Measurements from ENCODE around the gene ACOXL.

The ACOXL gene

DNA sequence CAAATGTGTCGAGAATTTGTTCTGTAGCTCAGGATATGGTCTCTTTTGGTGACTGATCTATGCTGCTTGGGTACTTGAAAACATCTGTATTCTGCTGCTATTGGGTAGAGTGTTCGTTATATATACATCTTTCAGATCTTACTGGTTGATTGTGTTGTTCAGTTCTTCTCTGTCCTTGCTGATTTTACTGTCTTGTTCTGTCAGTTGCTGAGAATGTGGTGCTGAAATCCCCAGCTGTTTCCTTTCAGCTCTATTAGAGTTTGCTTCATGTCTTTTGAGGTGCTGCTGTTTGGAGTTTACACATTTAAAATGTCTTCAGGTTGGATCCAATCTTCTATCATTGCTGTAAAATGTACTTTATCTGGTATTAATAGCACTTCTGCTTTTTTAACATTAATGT is 401.2 kb downstream of the ACOXL start:
- Histone ChIP-seq H3K9me3 (ENCODE audit: control insufficient read depth in 1 of 2, low read length in 2 of 2) (no peaks in the 10 kb centered on the region), H3K4me3 (ENCODE audit: low read depth in 1 of 2, low read length in 2 of 2) (no peak overlapping the region), H3K27ac (ENCODE audit: low read depth, low read length) (no peak overlapping the region), H3K4me1 (ENCODE audit: control insufficient read depth in 1 of 2, insufficient read depth in 2 of 2, low read length in 2 of 2) (no peaks in the 10 kb centered on the region), H3K36me3 (ENCODE audit: control insufficient read depth in 1 of 2, insufficient read depth in 2 of 2, low read length in 2 of 2) (peaks cover 0 to 14% of the 10 kb centered on the region in 2 donors), H3K9ac (ENCODE audit: low read depth in 1 of 2, low read length in 2 of 2) (no peak overlapping the region), H3K27me3 (ENCODE audit: control insufficient read depth in 1 of 2, insufficient read depth in 2 of 2, low read length in 2 of 2) (no peaks in the 10 kb centered on the region)

DNA sequence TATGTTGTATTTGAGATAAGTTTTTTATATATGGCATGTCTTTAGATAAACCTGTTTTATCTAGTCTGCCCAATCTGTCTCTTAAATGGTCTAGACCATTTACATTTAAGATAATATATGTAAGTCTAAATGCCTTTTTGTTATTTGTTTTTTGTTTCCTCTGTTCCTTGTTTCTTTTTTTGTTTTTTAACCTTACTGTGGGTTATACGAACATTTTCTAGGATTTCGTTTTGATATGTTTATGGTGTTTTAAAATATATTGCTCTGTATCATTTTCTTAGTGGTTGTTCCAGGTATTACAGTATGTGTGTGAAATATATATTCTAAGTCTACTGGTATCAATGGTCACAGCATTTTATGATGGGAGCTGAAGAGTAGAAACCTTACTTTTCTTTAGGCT is 401.7 kb downstream of the ACOXL start:
- Histone ChIP-seq H3K4me1 (ENCODE audit: control insufficient read depth in 1 of 2, insufficient read depth in 2 of 2, low read length in 2 of 2) (no peaks in the 10 kb centered on the region), H3K9ac (ENCODE audit: low read depth in 1 of 2, low read length in 2 of 2) (no peak overlapping the region), H3K27ac (ENCODE audit: low read depth, low read length) (no peak overlapping the region), H3K36me3 (ENCODE audit: control insufficient read depth in 1 of 2, insufficient read depth in 2 of 2, low read length in 2 of 2) (peaks cover 0 to 14% of the 10 kb centered on the region in 2 donors), H3K4me3 (ENCODE audit: low read depth in 1 of 2, low read length in 2 of 2) (no peak overlapping the region), H3K9me3 (ENCODE audit: control insufficient read depth in 1 of 2, low read length in 2 of 2) (no peaks in the 10 kb centered on the region), H3K27me3 (ENCODE audit: control insufficient read depth in 1 of 2, insufficient read depth in 2 of 2, low read length in 2 of 2) (no peaks in the 10 kb centered on the region)

DNA sequence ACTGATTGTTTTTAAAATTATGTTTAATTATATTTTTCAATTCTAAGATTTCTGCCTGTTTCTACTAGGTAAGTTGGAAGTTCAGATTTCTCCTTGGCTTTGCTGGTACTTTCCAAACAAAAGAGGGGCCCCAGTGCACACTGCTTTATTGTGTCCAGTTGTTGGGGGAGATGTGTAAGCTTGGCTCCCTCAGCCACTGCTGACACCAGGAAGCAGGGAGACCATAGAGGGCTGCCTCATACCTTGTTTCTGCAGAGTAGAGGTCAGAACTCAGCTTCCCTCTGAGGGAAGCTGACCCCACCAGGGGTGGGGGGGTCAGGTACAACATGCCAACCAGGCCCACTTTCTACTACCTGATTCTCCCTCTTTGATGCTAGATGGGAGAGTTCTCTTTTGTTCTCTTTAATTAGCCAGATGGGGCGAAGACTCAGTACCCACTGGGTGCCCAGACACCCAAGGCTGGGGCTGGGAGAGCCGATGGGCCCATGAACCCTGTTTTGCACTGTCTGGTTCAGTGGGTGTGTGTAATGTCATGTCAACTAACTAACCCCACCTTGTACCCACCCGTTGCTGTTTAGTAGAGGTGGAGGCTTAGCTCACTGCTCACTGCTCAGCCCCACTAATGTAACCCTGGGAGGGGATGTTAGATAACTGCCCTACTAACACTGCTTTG is 403.0 kb downstream of the ACOXL start:
- peaks cover 3 to 11% of the 10 kb centered on the region in 2 donors for H3K36me3 ChIP-seq (ENCODE audit: control insufficient read depth in 1 of 2, insufficient read depth in 2 of 2, low read length in 2 of 2)
- no peak overlapping the region for H3K27ac ChIP-seq (ENCODE audit: low read depth, low read length)
- H3K9ac ChIP-seq (ENCODE audit: low read depth in 1 of 2, low read length in 2 of 2) = no peak overlapping the region
- peaks cover 0 to 4% of the 10 kb centered on the region in 2 donors for H3K4me1 ChIP-seq (ENCODE audit: control insufficient read depth in 1 of 2, insufficient read depth in 2 of 2, low read length in 2 of 2)
- H3K4me3 ChIP-seq (ENCODE audit: low read depth in 1 of 2, low read length in 2 of 2) = no peak overlapping the region
- H3K9me3 ChIP-seq (ENCODE audit: control insufficient read depth in 1 of 2, low read length in 2 of 2) = no peaks in the 10 kb centered on the region
- no peaks in the 10 kb centered on the region for H3K27me3 ChIP-seq (ENCODE audit: control insufficient read depth in 1 of 2, insufficient read depth in 2 of 2, low read length in 2 of 2)

DNA sequence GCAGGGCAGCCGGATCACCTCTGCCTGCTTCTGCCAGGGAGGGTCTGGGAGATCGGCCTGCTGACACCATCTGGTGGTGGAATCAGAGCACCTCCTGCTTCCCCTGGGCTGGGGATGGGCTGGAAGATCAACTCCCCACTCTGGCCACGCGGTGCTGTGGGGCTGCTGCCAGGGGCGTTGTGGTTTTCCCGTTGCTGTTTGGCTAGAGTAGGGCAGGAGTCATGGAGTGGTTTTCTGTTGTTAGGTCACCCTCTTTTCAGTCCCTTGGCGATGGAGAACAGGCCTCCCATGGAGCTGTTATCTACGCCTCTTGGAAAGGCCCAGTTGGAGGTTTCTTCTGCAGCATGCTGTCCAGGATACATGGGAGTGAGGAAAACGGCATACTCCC is 403.5 kb downstream of the ACOXL start:
- no peak overlapping the region for H3K27ac ChIP-seq (ENCODE audit: low read depth, low read length)
- H3K27me3 ChIP-seq (ENCODE audit: control insufficient read depth in 1 of 2, insufficient read depth in 2 of 2, low read length in 2 of 2) = no peaks in the 10 kb centered on the region
- no peak overlapping the region for H3K9ac ChIP-seq (ENCODE audit: low read depth in 1 of 2, low read length in 2 of 2)
- peaks cover 3 to 11% of the 10 kb centered on the region in 2 donors for H3K36me3 ChIP-seq (ENCODE audit: control insufficient read depth in 1 of 2, insufficient read depth in 2 of 2, low read length in 2 of 2)
- peaks cover 0 to 4% of the 10 kb centered on the region in 2 donors for H3K4me1 ChIP-seq (ENCODE audit: control insufficient read depth in 1 of 2, insufficient read depth in 2 of 2, low read length in 2 of 2)
- no peak overlapping the region for H3K4me3 ChIP-seq (ENCODE audit: low read depth in 1 of 2, low read length in 2 of 2)
- H3K9me3 ChIP-seq (ENCODE audit: control insufficient read depth in 1 of 2, low read length in 2 of 2) = no peaks in the 10 kb centered on the region

DNA sequence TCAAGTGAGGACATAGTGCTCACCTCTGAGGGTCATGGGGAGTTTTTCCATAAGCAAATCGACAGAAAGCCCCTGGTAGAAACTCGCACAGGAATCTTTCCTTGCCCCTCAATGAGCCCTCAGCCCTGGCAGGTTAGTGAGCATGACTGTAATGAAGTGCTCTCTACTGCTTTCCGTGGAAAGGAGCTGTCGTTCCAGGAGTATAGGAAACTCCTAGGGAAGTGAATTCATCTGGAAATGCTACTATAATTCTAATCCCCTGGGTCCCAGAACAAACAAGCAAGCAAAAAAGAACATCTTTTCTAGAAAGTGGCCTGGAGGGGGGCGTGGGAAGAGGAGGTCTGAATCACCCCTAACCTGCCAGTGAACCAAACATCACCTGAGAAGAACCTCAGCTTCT is 406.5 kb downstream of the ACOXL start:
- Histone ChIP-seq H3K27me3 (ENCODE audit: control insufficient read depth in 1 of 2, insufficient read depth in 2 of 2, low read length in 2 of 2) (no peaks in the 10 kb centered on the region), H3K36me3 (ENCODE audit: control insufficient read depth in 1 of 2, insufficient read depth in 2 of 2, low read length in 2 of 2) (peaks cover 3 to 15% of the 10 kb centered on the region in 2 donors), H3K9ac (ENCODE audit: low read depth in 1 of 2, low read length in 2 of 2) (no peak overlapping the region), H3K4me1 (ENCODE audit: control insufficient read depth in 1 of 2, insufficient read depth in 2 of 2, low read length in 2 of 2) (peaks cover 0 to 4% of the 10 kb centered on the region in 2 donors), H3K27ac (ENCODE audit: low read depth, low read length) (no peak overlapping the region), H3K4me3 (ENCODE audit: low read depth in 1 of 2, low read length in 2 of 2) (no peak overlapping the region), H3K9me3 (ENCODE audit: control insufficient read depth in 1 of 2, low read length in 2 of 2) (no peaks in the 10 kb centered on the region)

DNA sequence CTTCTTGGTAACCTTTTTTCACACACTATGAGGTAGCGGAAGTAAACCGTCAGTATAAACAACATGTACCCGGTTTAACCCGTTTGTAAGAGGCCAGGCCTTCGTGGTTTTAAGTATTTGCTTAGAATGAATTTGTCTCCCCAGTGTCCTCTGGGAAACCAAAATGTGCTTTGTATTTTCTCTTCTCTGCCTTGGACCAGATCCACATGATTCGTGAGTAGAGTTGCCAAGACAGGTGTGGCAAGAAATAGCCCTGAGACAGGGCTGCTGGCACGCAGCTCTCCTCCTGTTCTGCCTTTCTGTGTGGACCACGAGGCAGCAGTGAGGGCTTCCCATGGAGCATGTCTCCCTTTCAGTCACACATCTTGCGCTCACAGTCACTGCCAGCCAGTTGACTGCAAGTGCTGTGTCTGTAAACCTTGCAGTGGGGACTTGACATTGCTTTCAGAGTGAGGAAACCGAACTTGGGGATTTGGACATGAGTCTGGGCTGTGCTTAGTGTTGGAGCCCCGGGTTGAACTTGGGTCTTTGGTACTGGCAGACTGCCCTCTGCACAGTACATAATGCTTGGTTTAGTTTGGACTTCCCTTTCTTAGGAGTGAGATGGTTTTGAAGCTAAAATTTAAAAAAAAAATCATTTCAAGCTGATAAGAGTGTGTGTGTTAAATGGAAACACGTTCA is 407.4 kb downstream of the ACOXL start:
- H3K27me3 ChIP-seq (ENCODE audit: control insufficient read depth in 1 of 2, insufficient read depth in 2 of 2, low read length in 2 of 2) = no peaks in the 10 kb centered on the region
- no peak overlapping the region for H3K27ac ChIP-seq (ENCODE audit: low read depth, low read length)
- peaks cover 3 to 15% of the 10 kb centered on the region in 2 donors for H3K36me3 ChIP-seq (ENCODE audit: control insufficient read depth in 1 of 2, insufficient read depth in 2 of 2, low read length in 2 of 2)
- peaks cover 0 to 4% of the 10 kb centered on the region in 2 donors for H3K4me1 ChIP-seq (ENCODE audit: control insufficient read depth in 1 of 2, insufficient read depth in 2 of 2, low read length in 2 of 2)
- H3K9ac ChIP-seq (ENCODE audit: low read depth in 1 of 2, low read length in 2 of 2) = no peak overlapping the region
- H3K9me3 ChIP-seq (ENCODE audit: control insufficient read depth in 1 of 2, low read length in 2 of 2) = no peaks in the 10 kb centered on the region
- H3K4me3 ChIP-seq (ENCODE audit: low read depth in 1 of 2, low read length in 2 of 2) = no peak overlapping the region

DNA sequence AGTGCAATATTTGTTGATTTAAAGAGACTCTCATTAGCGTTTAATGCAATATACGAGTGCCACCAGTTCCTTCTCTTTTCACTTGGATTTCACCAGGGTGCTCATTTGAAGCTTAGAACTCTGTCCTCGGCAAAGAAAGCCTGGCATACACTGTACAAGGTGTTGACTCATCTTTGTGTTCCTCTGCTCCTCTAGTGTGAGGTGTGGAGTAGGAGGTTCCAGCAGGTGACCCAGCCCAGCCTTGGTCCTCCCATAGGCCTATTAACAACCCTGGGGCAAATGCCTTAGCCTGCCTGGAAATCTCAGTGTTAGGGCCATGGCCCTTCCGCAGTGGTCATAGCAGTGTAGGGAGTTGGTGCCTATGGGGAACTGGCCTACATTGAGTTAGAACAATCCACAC is 408.4 kb downstream of the ACOXL start:
- Histone ChIP-seq H3K4me1 (ENCODE audit: control insufficient read depth in 1 of 2, insufficient read depth in 2 of 2, low read length in 2 of 2) (peaks cover 0 to 4% of the 10 kb centered on the region in 2 donors), H3K27ac (ENCODE audit: low read depth, low read length) (no peak overlapping the region), H3K9me3 (ENCODE audit: control insufficient read depth in 1 of 2, low read length in 2 of 2) (no peaks in the 10 kb centered on the region), H3K36me3 (ENCODE audit: control insufficient read depth in 1 of 2, insufficient read depth in 2 of 2, low read length in 2 of 2) (peaks cover 3 to 15% of the 10 kb centered on the region in 2 donors), H3K27me3 (ENCODE audit: control insufficient read depth in 1 of 2, insufficient read depth in 2 of 2, low read length in 2 of 2) (no peaks in the 10 kb centered on the region), H3K9ac (ENCODE audit: low read depth in 1 of 2, low read length in 2 of 2) (no peak overlapping the region), H3K4me3 (ENCODE audit: low read depth in 1 of 2, low read length in 2 of 2) (no peak overlapping the region)

DNA sequence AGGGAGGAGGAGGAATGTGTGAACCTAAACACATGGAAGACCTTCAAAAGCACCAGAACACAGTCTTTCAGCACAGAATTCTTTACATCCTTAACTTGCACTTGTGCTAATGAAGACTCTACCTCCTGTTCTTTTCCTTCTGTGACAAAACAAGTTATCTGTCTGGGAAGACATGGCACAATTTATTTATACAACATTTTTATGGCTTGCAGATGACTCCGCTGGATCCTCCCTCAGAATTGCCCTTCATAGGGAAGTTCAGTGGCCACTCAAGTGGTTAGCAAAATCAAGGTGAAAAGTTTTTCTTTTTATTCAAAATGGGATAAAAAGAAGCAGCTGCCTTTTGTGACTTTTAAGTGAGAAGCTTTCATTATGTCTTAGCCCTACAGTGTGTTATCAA is 409.7 kb downstream of the ACOXL start:
- H3K4me1 ChIP-seq (ENCODE audit: control insufficient read depth in 1 of 2, insufficient read depth in 2 of 2, low read length in 2 of 2) = peaks cover 0 to 4% of the 10 kb centered on the region in 2 donors
- no peak overlapping the region for H3K9ac ChIP-seq (ENCODE audit: low read depth in 1 of 2, low read length in 2 of 2)
- H3K9me3 ChIP-seq (ENCODE audit: control insufficient read depth in 1 of 2, low read length in 2 of 2) = no peaks in the 10 kb centered on the region
- no peak overlapping the region for H3K4me3 ChIP-seq (ENCODE audit: low read depth in 1 of 2, low read length in 2 of 2)
- no peaks in the 10 kb centered on the region for H3K27me3 ChIP-seq (ENCODE audit: control insufficient read depth in 1 of 2, insufficient read depth in 2 of 2, low read length in 2 of 2)
- H3K36me3 ChIP-seq (ENCODE audit: control insufficient read depth in 1 of 2, insufficient read depth in 2 of 2, low read length in 2 of 2) = peaks cover 3 to 14% of the 10 kb centered on the region in 2 donors
- no peak overlapping the region for H3K27ac ChIP-seq (ENCODE audit: low read depth, low read length)

DNA sequence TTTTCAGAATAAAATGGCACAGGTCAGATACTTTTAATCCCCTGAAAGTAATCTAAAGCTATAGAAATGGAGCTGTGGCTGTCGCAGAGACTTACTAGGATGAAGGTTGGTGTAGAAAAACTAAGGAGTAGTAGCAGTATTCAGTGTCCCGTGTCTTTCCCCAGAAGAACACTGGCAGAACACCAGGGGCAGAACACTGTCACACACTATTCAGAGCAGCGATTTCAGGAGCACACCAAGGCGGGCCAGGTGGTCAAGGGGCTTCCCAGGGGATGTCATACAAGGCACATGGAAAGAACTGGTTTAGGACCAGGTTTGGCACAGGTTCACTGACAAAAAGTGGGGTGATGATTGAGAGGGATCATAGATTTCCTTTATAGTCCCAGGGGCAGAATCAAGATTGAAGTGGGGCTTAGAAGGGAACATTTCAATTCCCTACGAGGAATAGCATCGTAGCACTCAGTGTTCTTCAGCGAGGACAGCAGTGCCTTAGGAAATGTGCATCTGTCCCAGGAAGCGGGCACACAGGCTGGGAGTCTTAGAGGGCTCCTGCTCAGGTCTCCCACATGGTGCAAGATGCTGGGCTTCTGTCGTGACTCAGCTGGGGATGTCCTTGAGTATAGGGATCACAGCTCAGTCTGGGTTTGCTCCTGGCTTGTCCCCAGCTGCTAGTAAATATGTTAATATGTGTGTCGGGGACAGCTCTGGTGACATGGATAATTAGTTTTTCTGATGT is 410.9 kb downstream of the ACOXL start:
- no peaks in the 10 kb centered on the region for H3K9me3 ChIP-seq (ENCODE audit: control insufficient read depth in 1 of 2, low read length in 2 of 2)
- H3K27me3 ChIP-seq (ENCODE audit: control insufficient read depth in 1 of 2, insufficient read depth in 2 of 2, low read length in 2 of 2) = no peaks in the 10 kb centered on the region
- H3K4me3 ChIP-seq (ENCODE audit: low read depth in 1 of 2, low read length in 2 of 2) = no peak overlapping the region
- no peak overlapping the region for H3K9ac ChIP-seq (ENCODE audit: low read depth in 1 of 2, low read length in 2 of 2)
- H3K36me3 ChIP-seq (ENCODE audit: control insufficient read depth in 1 of 2, insufficient read depth in 2 of 2, low read length in 2 of 2) = peaks cover 3 to 10% of the 10 kb centered on the region in 2 donors
- H3K27ac ChIP-seq (ENCODE audit: low read depth, low read length) = no peak overlapping the region
- peaks cover 0 to 4% of the 10 kb centered on the region in 2 donors for H3K4me1 ChIP-seq (ENCODE audit: control insufficient read depth in 1 of 2, insufficient read depth in 2 of 2, low read length in 2 of 2)

DNA sequence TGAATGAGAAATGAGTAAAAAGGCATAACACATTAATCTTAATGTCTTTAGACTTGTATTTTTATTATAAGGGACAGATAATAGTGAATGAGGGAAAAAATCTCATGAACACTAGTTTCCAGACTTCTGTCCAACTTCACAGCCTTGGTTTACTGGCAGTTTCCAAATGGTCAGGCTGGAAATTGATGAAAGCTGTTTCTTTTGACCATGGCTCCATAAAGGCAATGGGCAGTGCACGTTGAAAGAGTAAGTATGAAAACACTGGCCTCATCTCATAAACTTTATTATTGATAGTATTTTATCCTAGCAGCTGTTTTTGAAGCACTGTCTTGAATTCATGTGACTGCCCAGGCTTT is 411.4 kb downstream of the ACOXL start:
- H3K9me3 ChIP-seq (ENCODE audit: control insufficient read depth in 1 of 2, low read length in 2 of 2) = no peaks in the 10 kb centered on the region
- peaks cover 3 to 7% of the 10 kb centered on the region in 2 donors for H3K36me3 ChIP-seq (ENCODE audit: control insufficient read depth in 1 of 2, insufficient read depth in 2 of 2, low read length in 2 of 2)
- peaks cover 0 to 4% of the 10 kb centered on the region in 2 donors for H3K4me1 ChIP-seq (ENCODE audit: control insufficient read depth in 1 of 2, insufficient read depth in 2 of 2, low read length in 2 of 2)
- H3K9ac ChIP-seq (ENCODE audit: low read depth in 1 of 2, low read length in 2 of 2) = no peak overlapping the region
- no peak overlapping the region for H3K4me3 ChIP-seq (ENCODE audit: low read depth in 1 of 2, low read length in 2 of 2)
- H3K27ac ChIP-seq (ENCODE audit: low read depth, low read length) = no peak overlapping the region
- H3K27me3 ChIP-seq (ENCODE audit: control insufficient read depth in 1 of 2, insufficient read depth in 2 of 2, low read length in 2 of 2) = no peaks in the 10 kb centered on the region

Data from duodenal mucosa (tissue), 2 donors.